ENCODE data around the gene DMRT1. TPM values are rescaled to one million over a fixed set of nuclear protein-coding genes. Genes with fewer than 3 reads are reported as not detected.

The DMRT1 gene
- polyA plus RNA-seq (2013) = 0.82 and 0.92 TPM in 2 replicates

- no CpG with 5 or more reads among the region's 84 CpGs for WGBS (ENCODE audit: extremely low coverage, insufficient coverage, insufficient read length)
- Histone ChIP-seq H3K4me3 (ENCODE audit: low read depth, low read length) (no peak within 1 kb of the TSS), H3K79me2 (ENCODE audit: control insufficient read depth, insufficient read depth, low read length, poor library complexity) (no peaks in the 10 kb centered on the region), H3K36me3 (ENCODE audit: control insufficient read depth in 1 of 2, insufficient read depth in 2 of 2, low read length in 2 of 2) (no peaks in the 10 kb centered on the region), H2AFZ (ENCODE audit: insufficient read depth, low read length, poor library complexity) (no peak within 1 kb of the TSS), H3K27me3 (ENCODE audit: insufficient read depth, low read length) (peaks cover 34% of the 10 kb centered on the region), H3K23ac (ENCODE audit: low read length) (no peak within 1 kb of the TSS), H3K27ac (ENCODE audit: low read depth, low read length) (no peak within 1 kb of the TSS), H3K79me1 (ENCODE audit: low read length) (no peaks in the 10 kb centered on the region), H3K9ac (ENCODE audit: low read length) (no peak within 1 kb of the TSS), H2BK5ac (ENCODE audit: low read depth, low read length, poor library complexity) (no peak within 1 kb of the TSS), H3K14ac (ENCODE audit: low read length) (no peak within 1 kb of the TSS), H3K9me3 (ENCODE audit: insufficient read depth, low read depth, low read length) (peaks cover 4% of the 10 kb centered on the region), H4K91ac (ENCODE audit: low read depth, low read length) (peak within 1 kb of the TSS; percentile 20), H3K4ac (ENCODE audit: low read depth, low read length) (no peak within 1 kb of the TSS), H4K12ac (ENCODE audit: low read depth, low read length) (peak within 1 kb of the TSS; percentile 45), H2AK5ac (ENCODE audit: low read length) (no peak within 1 kb of the TSS), H2BK12ac (ENCODE audit: low read length) (no peak within 1 kb of the TSS), H3K4me2 (ENCODE audit: low read length) (peak within 1 kb of the TSS; percentile 50), H2BK120ac (ENCODE audit: insufficient read depth, low read length, poor library complexity) (no peak within 1 kb of the TSS), H4K8ac (ENCODE audit: low read depth, low read length) (no peak within 1 kb of the TSS), H3K18ac (ENCODE audit: low read length) (no peak within 1 kb of the TSS), H3K4me1 (ENCODE audit: control insufficient read depth in 1 of 2, insufficient read depth in 2 of 2, low read length in 2 of 2) (peaks cover 9 to 14% of the 10 kb centered on the region in 2 experiments)
- DNase-seq = peak in 1 of 2 donors; percentile 9
These were observed at the start of gene DMRT1 for GRCh38 chr9:841371-842209. DMRT1 (plus strand) TSS chr9:841697; CDS start chr9:841839, 142 bp downstream.

- Histone ChIP-seq H3K14ac (ENCODE audit: low read length) (no peak overlapping the region), H3K4me1 (ENCODE audit: control insufficient read depth in 1 of 2, insufficient read depth in 2 of 2, low read length in 2 of 2) (peaks cover 0 to 5% of the 10 kb centered on the region in 2 experiments), H3K79me1 (ENCODE audit: low read length) (no peaks in the 10 kb centered on the region), H3K36me3 (ENCODE audit: control insufficient read depth in 1 of 2, insufficient read depth in 2 of 2, low read length in 2 of 2) (no peaks in the 10 kb centered on the region), H2BK5ac (ENCODE audit: low read depth, low read length, poor library complexity) (no peak overlapping the region), H3K4ac (ENCODE audit: low read depth, low read length) (no peak overlapping the region), H3K4me3 (ENCODE audit: low read depth, low read length) (no peak overlapping the region), H3K9me3 (ENCODE audit: insufficient read depth, low read depth, low read length) (no peaks in the 10 kb centered on the region), H3K23ac (ENCODE audit: low read length) (no peak overlapping the region), H2AK5ac (ENCODE audit: low read length) (no peak overlapping the region), H4K12ac (ENCODE audit: low read depth, low read length) (no peak overlapping the region), H2AFZ (ENCODE audit: insufficient read depth, low read length, poor library complexity) (no peak overlapping the region), H4K91ac (ENCODE audit: low read depth, low read length) (no peak overlapping the region), H4K8ac (ENCODE audit: low read depth, low read length) (no peak overlapping the region), H3K4me2 (ENCODE audit: low read length) (no peak overlapping the region), H3K79me2 (ENCODE audit: control insufficient read depth, insufficient read depth, low read length, poor library complexity) (no peaks in the 10 kb centered on the region), H2BK120ac (ENCODE audit: insufficient read depth, low read length, poor library complexity) (no peak overlapping the region), H2BK12ac (ENCODE audit: low read length) (no peak overlapping the region), H3K27me3 (ENCODE audit: insufficient read depth, low read length) (no peaks in the 10 kb centered on the region), H3K18ac (ENCODE audit: low read length) (no peak overlapping the region), H3K9ac (ENCODE audit: low read length) (no peak overlapping the region), H3K27ac (ENCODE audit: low read depth, low read length) (no peak overlapping the region)
- DNase-seq = no peak
- WGBS (ENCODE audit: extremely low coverage, insufficient coverage, insufficient read length) = no CpG with 5 or more reads among the region's 15 CpGs
These were observed 48.9 kb upstream of the DMRT1 start for GRCh38 chr9:792331-793260.

GRCh38 chr9:794386-794785, 47.1 kb upstream of the DMRT1 start:
- no peak overlapping the region for H4K8ac ChIP-seq (ENCODE audit: low read depth, low read length)
- no CpG with 5 or more reads among the region's 2 CpGs for WGBS (ENCODE audit: extremely low coverage, insufficient coverage, insufficient read length)
- H2BK12ac ChIP-seq (ENCODE audit: low read length) = no peak overlapping the region
- H3K18ac ChIP-seq (ENCODE audit: low read length) = no peak overlapping the region
- H3K14ac ChIP-seq (ENCODE audit: low read length) = no peak overlapping the region
- H4K12ac ChIP-seq (ENCODE audit: low read depth, low read length) = no peak overlapping the region
- H3K27ac ChIP-seq (ENCODE audit: low read depth, low read length) = no peak overlapping the region
- no peaks in the 10 kb centered on the region for H3K79me1 ChIP-seq (ENCODE audit: low read length)
- no peak overlapping the region for H3K4me3 ChIP-seq (ENCODE audit: low read depth, low read length)
- no peak overlapping the region for H2AFZ ChIP-seq (ENCODE audit: insufficient read depth, low read length, poor library complexity)
- H3K23ac ChIP-seq (ENCODE audit: low read length) = no peak overlapping the region
- no peak overlapping the region for H2BK5ac ChIP-seq (ENCODE audit: low read depth, low read length, poor library complexity)
- no peak for DNase-seq
- H3K27me3 ChIP-seq (ENCODE audit: insufficient read depth, low read length) = no peaks in the 10 kb centered on the region
- no peaks in the 10 kb centered on the region for H3K79me2 ChIP-seq (ENCODE audit: control insufficient read depth, insufficient read depth, low read length, poor library complexity)
- no peaks in the 10 kb centered on the region for H3K9me3 ChIP-seq (ENCODE audit: insufficient read depth, low read depth, low read length)
- no peak overlapping the region for H3K9ac ChIP-seq (ENCODE audit: low read length)
- no peak overlapping the region for H4K91ac ChIP-seq (ENCODE audit: low read depth, low read length)
- no peaks in the 10 kb centered on the region for H3K36me3 ChIP-seq (ENCODE audit: control insufficient read depth in 1 of 2, insufficient read depth in 2 of 2, low read length in 2 of 2)
- H3K4me2 ChIP-seq (ENCODE audit: low read length) = no peak overlapping the region
- H2BK120ac ChIP-seq (ENCODE audit: insufficient read depth, low read length, poor library complexity) = no peak overlapping the region
- H2AK5ac ChIP-seq (ENCODE audit: low read length) = no peak overlapping the region
- no peak overlapping the region for H3K4ac ChIP-seq (ENCODE audit: low read depth, low read length)
- H3K4me1 ChIP-seq (ENCODE audit: control insufficient read depth in 1 of 2, insufficient read depth in 2 of 2, low read length in 2 of 2) = peaks cover 0 to 5% of the 10 kb centered on the region in 2 experiments

- Histone ChIP-seq H3K36me3 (ENCODE audit: control insufficient read depth in 1 of 2, insufficient read depth in 2 of 2, low read length in 2 of 2) (no peaks in the 10 kb centered on the region), H2AK5ac (ENCODE audit: low read length) (no peak overlapping the region), H3K4me1 (ENCODE audit: control insufficient read depth in 1 of 2, insufficient read depth in 2 of 2, low read length in 2 of 2) (peaks cover 0 to 5% of the 10 kb centered on the region in 2 experiments), H4K8ac (ENCODE audit: low read depth, low read length) (no peak overlapping the region), H3K79me2 (ENCODE audit: control insufficient read depth, insufficient read depth, low read length, poor library complexity) (no peaks in the 10 kb centered on the region), H3K4me2 (ENCODE audit: low read length) (no peak overlapping the region), H3K23ac (ENCODE audit: low read length) (no peak overlapping the region), H4K12ac (ENCODE audit: low read depth, low read length) (no peak overlapping the region), H4K91ac (ENCODE audit: low read depth, low read length) (peak overlapping the region; percentile 14), H3K18ac (ENCODE audit: low read length) (no peak overlapping the region), H2BK120ac (ENCODE audit: insufficient read depth, low read length, poor library complexity) (peak overlapping the region; percentile 33), H3K27me3 (ENCODE audit: insufficient read depth, low read length) (no peaks in the 10 kb centered on the region), H2BK5ac (ENCODE audit: low read depth, low read length, poor library complexity) (no peak overlapping the region), H3K4ac (ENCODE audit: low read depth, low read length) (no peak overlapping the region), H3K79me1 (ENCODE audit: low read length) (no peaks in the 10 kb centered on the region), H2BK12ac (ENCODE audit: low read length) (no peak overlapping the region), H3K4me3 (ENCODE audit: low read depth, low read length) (no peak overlapping the region), H3K9me3 (ENCODE audit: insufficient read depth, low read depth, low read length) (no peaks in the 10 kb centered on the region), H3K9ac (ENCODE audit: low read length) (no peak overlapping the region), H2AFZ (ENCODE audit: insufficient read depth, low read length, poor library complexity) (no peak overlapping the region), H3K27ac (ENCODE audit: low read depth, low read length) (no peak overlapping the region), H3K14ac (ENCODE audit: low read length) (no peak overlapping the region)
- WGBS (ENCODE audit: extremely low coverage, insufficient coverage, insufficient read length) = no CpG with 5 or more reads among the region's 6 CpGs
- DNase-seq = no peak
These were observed 45.6 kb upstream of the DMRT1 start for GRCh38 chr9:795869-796268.

All from trophoblast cell (in vitro differentiated cells and primary cell).